SK-N-SH treated with all-trans-retinoic acid at 6 μM for 48 hours (cell line): ENCODE results near the gene ATL1.

Experiments
- ATAC-seq: fragments of 200-7000 bp; cut with Tn5 transposase; 3 replicates; pipeline ENCODE4 v1.9.1; 2020; ENCODE audit warnings: mild to moderate bottlenecking, moderate library complexity
- ARNTL ChIP-seq: fragments of 450-650 bp; formaldehyde crosslinking; IDR thresholded peaks from 2 replicates; pipeline ENCODE4 v1.5.0; 2020; ENCODE audit warnings: low read depth, mild to moderate bottlenecking, moderate library complexity, borderline replicate concordance
- BACH2 ChIP-seq: fragments of 250-450 bp; sonication (Bioruptor Pico); IDR thresholded peaks from 2 replicates; pipeline ENCODE4 v1.9.0; 2021; ENCODE audit warnings: mild to moderate bottlenecking, borderline replicate concordance
- CSDC2 ChIP-seq: fragments of 250-450 bp; sonication (Bioruptor Pico); IDR thresholded peaks from 2 replicates; pipeline ENCODE4 v1.5.0; 2020; ENCODE audit warnings: mild to moderate bottlenecking, moderate library complexity
- ISL1 ChIP-seq: fragments of 250-450 bp; sonication (Bioruptor Pico); IDR thresholded peaks from 2 replicates; pipeline ENCODE4 v2.1.2; 2022; ENCODE audit warnings: mild to moderate bottlenecking, moderate library complexity
- OSR1 ChIP-seq: fragments of 250-450 bp; sonication (Bioruptor Pico); IDR thresholded peaks from 2 replicates; pipeline ENCODE4 v1.8.0; 2022; ENCODE audit warnings: moderate library complexity, mild to moderate bottlenecking, inconsistent platforms
- POU6F1 ChIP-seq: fragments of 250-450 bp; sonication (Bioruptor Pico); IDR thresholded peaks from 2 replicates; pipeline ENCODE4 v1.8.0; 2021; ENCODE audit warnings: low read depth, mild to moderate bottlenecking, moderate library complexity, borderline replicate concordance
- PPARA ChIP-seq: fragments of 250-450 bp; sonication (Bioruptor Pico); IDR thresholded peaks from 2 replicates; pipeline ENCODE4 v1.5.0; 2020; ENCODE audit warnings: mild to moderate bottlenecking, borderline replicate concordance
- RARB ChIP-seq: fragments of 250-450 bp; sonication (Bioruptor Pico); IDR thresholded peaks from 2 replicates; pipeline ENCODE4 v1.8.0; 2021; ENCODE audit warnings: mild to moderate bottlenecking, moderate library complexity
- SNAI2 ChIP-seq: fragments of 250-450 bp; sonication (Bioruptor Pico); IDR thresholded peaks from 2 replicates; pipeline ENCODE4 v1.5.0; 2020; ENCODE audit warnings: mild to moderate bottlenecking, moderate library complexity
- TCF4 ChIP-seq: fragments of 250-450 bp; sonication (Bioruptor Pico); IDR thresholded peaks from 2 replicates; pipeline ENCODE4 v1.8.0; 2021; ENCODE audit warnings: mild to moderate bottlenecking, moderate library complexity, borderline replicate concordance
- TOX ChIP-seq: fragments of 250-450 bp; sonication (Bioruptor Pico); IDR thresholded peaks from 2 replicates; pipeline ENCODE4 v1.8.0; 2021; ENCODE audit warnings: mild to moderate bottlenecking, moderate library complexity, borderline replicate concordance
- ZC3H10 ChIP-seq: fragments of 250-450 bp; sonication (Bioruptor Pico); IDR thresholded peaks from 2 replicates; pipeline ENCODE4 v1.5.1; 2021; ENCODE audit warnings: mild to moderate bottlenecking, moderate library complexity
- ZFP3 ChIP-seq: fragments of 250-450 bp; sonication (Bioruptor Pico); IDR thresholded peaks from 2 replicates; pipeline ENCODE4 v1.5.0; 2020; ENCODE audit warnings: mild to moderate bottlenecking, moderate library complexity
- ZNF565 ChIP-seq: fragments of 450-650 bp; formaldehyde crosslinking; conservative IDR thresholded peaks from 2 replicates; pipeline ENCODE4 v1.5.0; 2020; ENCODE audit warnings: low read depth, mild to moderate bottlenecking, moderate library complexity
- ZNF70 ChIP-seq: fragments of 450-650 bp; formaldehyde crosslinking; IDR thresholded peaks from 2 replicates; pipeline ENCODE4 v1.5.0; 2020; ENCODE audit warnings: mild to moderate bottlenecking, moderate library complexity
- TF ChIP-seq, protein P1 (sequence below): fragments of 250-450 bp; sonication (Bioruptor Pico); IDR thresholded peaks from 2 replicates; pipeline ENCODE4 v1.5.1; 2020; ENCODE audit warnings: low read depth, mild to moderate bottlenecking, moderate library complexity
- TF ChIP-seq, protein P2 (sequence below): fragments of 250-450 bp; sonication (Bioruptor Pico); IDR thresholded peaks from 2 replicates; pipeline ENCODE4 v1.5.0; 2020; ENCODE audit warnings: mild to moderate bottlenecking, moderate library complexity
- TF ChIP-seq, protein P3 (sequence below): fragments of 250-450 bp; sonication (Bioruptor Pico); IDR thresholded peaks from 2 replicates; pipeline ENCODE4 v1.5.1; 2021; ENCODE audit warnings: mild to moderate bottlenecking, moderate library complexity
- TF ChIP-seq, protein P4 (sequence below): fragments of 250-450 bp; sonication (Bioruptor Pico); IDR thresholded peaks from 2 replicates; pipeline ENCODE4 v1.8.0; 2020; ENCODE audit warnings: mild to moderate bottlenecking, moderate library complexity, borderline replicate concordance

The ATL1 gene

DNA sequence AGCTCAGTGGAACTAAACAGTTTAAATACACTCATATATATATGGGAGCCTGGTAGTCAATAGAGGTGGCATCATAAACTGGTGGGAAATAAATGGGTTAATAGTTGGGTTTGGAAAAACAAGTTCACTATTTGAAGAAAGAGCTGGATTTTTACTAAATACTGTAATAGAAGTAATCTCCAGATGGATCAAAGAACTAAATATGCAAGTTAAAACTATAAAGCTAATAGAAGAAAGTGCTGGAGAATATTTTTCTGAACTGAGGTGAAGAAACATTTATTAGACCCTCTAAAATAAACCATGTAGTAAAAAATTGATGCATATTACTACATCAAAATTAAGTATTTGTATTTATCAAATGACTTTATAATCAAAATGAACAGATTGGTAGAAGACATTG, 38.8 kb downstream of the ATL1 start:
- ATAC-seq, result no peak
- TF ChIP-seq PPARA (CRISPR knock-in tag), result no peak
- TF ChIP-seq, protein P1, sequence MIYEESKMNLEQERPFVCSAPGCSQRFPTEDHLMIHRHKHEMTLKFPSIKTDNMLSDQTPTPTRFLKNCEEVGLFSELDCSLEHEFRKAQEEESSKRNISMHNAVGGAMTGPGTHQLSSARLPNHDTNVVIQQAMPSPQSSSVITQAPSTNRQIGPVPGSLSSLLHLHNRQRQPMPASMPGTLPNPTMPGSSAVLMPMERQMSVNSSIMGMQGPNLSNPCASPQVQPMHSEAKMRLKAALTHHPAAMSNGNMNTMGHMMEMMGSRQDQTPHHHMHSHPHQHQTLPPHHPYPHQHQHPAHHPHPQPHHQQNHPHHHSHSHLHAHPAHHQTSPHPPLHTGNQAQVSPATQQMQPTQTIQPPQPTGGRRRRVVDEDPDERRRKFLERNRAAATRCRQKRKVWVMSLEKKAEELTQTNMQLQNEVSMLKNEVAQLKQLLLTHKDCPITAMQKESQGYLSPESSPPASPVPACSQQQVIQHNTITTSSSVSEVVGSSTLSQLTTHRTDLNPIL (CRISPR knock-in tag), result no peak
- peak; percentile 74; the same call in 1 of the 2 replicates for TF ChIP-seq TCF4 (CRISPR knock-in tag)
- TF ChIP-seq, protein P2, sequence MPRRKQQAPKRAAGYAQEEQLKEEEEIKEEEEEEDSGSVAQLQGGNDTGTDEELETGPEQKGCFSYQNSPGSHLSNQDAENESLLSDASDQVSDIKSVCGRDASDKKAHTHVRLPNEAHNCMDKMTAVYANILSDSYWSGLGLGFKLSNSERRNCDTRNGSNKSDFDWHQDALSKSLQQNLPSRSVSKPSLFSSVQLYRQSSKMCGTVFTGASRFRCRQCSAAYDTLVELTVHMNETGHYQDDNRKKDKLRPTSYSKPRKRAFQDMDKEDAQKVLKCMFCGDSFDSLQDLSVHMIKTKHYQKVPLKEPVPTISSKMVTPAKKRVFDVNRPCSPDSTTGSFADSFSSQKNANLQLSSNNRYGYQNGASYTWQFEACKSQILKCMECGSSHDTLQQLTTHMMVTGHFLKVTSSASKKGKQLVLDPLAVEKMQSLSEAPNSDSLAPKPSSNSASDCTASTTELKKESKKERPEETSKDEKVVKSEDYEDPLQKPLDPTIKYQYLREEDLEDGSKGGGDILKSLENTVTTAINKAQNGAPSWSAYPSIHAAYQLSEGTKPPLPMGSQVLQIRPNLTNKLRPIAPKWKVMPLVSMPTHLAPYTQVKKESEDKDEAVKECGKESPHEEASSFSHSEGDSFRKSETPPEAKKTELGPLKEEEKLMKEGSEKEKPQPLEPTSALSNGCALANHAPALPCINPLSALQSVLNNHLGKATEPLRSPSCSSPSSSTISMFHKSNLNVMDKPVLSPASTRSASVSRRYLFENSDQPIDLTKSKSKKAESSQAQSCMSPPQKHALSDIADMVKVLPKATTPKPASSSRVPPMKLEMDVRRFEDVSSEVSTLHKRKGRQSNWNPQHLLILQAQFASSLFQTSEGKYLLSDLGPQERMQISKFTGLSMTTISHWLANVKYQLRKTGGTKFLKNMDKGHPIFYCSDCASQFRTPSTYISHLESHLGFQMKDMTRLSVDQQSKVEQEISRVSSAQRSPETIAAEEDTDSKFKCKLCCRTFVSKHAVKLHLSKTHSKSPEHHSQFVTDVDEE (CRISPR knock-in tag), result no peak
- TF ChIP-seq, protein P3, sequence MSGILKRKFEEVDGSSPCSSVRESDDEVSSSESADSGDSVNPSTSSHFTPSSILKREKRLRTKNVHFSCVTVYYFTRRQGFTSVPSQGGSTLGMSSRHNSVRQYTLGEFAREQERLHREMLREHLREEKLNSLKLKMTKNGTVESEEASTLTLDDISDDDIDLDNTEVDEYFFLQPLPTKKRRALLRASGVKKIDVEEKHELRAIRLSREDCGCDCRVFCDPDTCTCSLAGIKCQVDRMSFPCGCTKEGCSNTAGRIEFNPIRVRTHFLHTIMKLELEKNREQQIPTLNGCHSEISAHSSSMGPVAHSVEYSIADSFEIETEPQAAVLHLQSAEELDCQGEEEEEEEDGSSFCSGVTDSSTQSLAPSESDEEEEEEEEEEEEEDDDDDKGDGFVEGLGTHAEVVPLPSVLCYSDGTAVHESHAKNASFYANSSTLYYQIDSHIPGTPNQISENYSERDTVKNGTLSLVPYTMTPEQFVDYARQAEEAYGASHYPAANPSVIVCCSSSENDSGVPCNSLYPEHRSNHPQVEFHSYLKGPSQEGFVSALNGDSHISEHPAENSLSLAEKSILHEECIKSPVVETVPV (CRISPR knock-in tag), result no peak

DNA sequence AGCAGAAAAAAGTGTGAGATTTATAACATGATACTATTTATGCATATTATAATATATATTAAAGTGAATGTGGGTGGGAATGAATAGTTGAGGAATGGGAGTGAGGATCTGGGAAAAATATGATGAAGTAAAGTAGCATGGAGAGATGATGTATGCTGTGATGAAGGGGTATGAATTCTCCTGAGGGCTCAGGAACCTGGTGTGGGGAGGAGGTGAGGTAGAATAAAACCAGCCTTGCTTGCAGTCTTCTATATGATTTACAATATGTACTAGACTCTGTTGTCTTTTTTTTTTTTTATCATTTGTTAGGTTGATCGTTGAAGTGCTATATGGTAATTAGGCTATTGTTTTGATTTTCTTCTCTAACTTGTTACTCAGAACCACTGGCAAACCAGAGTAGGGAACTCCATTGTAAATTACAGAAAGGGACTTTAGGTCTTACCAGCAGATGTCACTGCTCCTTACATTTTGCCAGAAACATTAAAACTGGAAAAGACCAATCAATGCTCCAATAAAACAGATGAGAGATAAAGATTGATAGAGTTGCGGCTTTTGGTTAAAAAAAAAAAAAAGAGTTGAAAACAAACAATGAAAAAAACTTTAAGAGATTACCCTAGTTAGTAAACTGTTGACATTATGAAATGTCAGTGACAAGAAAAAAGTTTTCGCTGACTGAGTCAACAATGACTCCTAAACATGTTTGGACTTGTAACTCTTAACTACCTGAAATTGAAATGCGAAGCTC, 39.9 kb downstream of the ATL1 start:
- peak; percentile 74; the same call in 2 of the 3 replicates for ATAC-seq
- TF ChIP-seq ZNF70 (CRISPR knock-in tag), result no peak
- TF ChIP-seq ISL1 (CRISPR knock-in tag), result no peak
- no peak for TF ChIP-seq ZFP3 (CRISPR knock-in tag)
- no peak for TF ChIP-seq SNAI2
- no peak for TF ChIP-seq CSDC2 (CRISPR knock-in tag)
- no peak for TF ChIP-seq POU6F1 (CRISPR knock-in tag)

- ATAC-seq, result no peak
- TF ChIP-seq ZC3H10 (CRISPR knock-in tag), result no peak
- TF ChIP-seq ISL1 (CRISPR knock-in tag), result no peak
- TF ChIP-seq BACH2 (CRISPR knock-in tag), result no peak
- TF ChIP-seq, protein P3 (CRISPR knock-in tag), result no peak
- TF ChIP-seq PPARA (CRISPR knock-in tag), result no peak
- no peak for TF ChIP-seq TOX
Measured at GRCh38 chr14:50600849-50601248, 40.9 kb downstream of the ATL1 start.

DNA sequence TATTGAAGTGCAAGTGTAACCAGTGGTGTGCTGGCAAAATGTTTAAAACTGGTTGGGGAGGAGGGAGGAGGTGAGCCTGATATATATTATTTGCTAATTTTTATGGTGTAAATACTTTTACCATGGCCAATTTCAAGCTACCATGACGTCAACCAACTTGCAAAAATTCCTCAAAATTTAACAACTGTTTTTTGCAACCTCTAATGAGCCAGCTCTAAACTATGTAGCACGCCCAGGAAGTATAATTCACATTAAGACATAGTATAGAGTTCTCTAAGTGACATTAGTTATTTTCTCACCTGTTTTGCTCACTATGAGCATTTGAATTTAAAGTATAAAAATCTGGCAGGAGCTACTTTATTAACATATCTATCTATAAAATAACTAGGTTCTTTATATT, 41.4 kb downstream of the ATL1 start:
- TF ChIP-seq ARNTL (no peak), RARB (CRISPR knock-in tag) (no peak), ZNF565 (no peak)
- no peak for ATAC-seq

DNA sequence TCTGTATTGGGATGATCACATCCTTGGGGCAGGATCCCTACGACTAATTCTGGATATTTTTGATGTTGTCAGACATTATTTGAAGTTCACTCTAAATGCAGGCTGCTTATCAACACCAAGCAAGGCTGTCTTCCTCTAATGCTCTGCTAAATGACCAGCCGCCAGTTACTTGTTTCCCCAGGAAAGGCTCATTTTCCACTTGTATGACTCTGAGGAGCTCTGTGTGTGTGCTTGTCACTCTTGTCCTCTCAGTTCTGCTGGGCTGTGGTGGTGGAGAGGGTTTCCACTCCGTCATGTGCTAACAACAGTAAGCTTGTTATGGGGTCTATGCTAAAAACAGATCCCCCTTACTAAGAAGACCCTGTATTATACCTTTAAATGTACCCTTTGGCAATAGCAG, 42.1 kb downstream of the ATL1 start:
- TF ChIP-seq, protein P1 (CRISPR knock-in tag), result no peak
- TF ChIP-seq RARB (CRISPR knock-in tag) (no peak), ZC3H10 (CRISPR knock-in tag) (no peak), TCF4 (CRISPR knock-in tag) (no peak), POU6F1 (CRISPR knock-in tag) (no peak), OSR1 (no peak)
- TF ChIP-seq, protein P4, sequence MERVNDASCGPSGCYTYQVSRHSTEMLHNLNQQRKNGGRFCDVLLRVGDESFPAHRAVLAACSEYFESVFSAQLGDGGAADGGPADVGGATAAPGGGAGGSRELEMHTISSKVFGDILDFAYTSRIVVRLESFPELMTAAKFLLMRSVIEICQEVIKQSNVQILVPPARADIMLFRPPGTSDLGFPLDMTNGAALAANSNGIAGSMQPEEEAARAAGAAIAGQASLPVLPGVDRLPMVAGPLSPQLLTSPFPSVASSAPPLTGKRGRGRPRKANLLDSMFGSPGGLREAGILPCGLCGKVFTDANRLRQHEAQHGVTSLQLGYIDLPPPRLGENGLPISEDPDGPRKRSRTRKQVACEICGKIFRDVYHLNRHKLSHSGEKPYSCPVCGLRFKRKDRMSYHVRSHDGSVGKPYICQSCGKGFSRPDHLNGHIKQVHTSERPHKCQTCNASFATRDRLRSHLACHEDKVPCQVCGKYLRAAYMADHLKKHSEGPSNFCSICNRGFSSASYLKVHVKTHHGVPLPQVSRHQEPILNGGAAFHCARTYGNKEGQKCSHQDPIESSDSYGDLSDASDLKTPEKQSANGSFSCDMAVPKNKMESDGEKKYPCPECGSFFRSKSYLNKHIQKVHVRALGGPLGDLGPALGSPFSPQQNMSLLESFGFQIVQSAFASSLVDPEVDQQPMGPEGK (CRISPR knock-in tag), result no peak
- TF ChIP-seq, all 23 proteins: peak for 0
- no peak for ATAC-seq
